HepG2 (cell line): ENCODE results near the gene UBE2M. TPM values are rescaled to one million over a fixed set of nuclear protein-coding genes. Genes with fewer than 3 reads are reported as not detected.

Source experiments
- ARHGAP35 ChIP-seq: sonication (generic); formaldehyde crosslinking; IDR thresholded peaks from 2 replicates; pipeline ENCODE4 v1.9.0; 2022; ENCODE audit warnings: mild to moderate bottlenecking, inconsistent platforms, moderate library complexity, missing genetic modification reagents, borderline replicate concordance
- HMGXB3 ChIP-seq: sonication (generic); formaldehyde crosslinking; IDR thresholded peaks from 2 replicates; pipeline ENCODE4 v1.4.0; 2020; ENCODE audit warnings: missing genetic modification reagents, borderline replicate concordance
- KLF15 ChIP-seq: sonication (generic); formaldehyde crosslinking; IDR thresholded peaks from 2 replicates; pipeline ENCODE4 v1.8.1; 2023; ENCODE audit warnings: borderline replicate concordance, mild to moderate bottlenecking, inconsistent platforms, missing genetic modification reagents, mixed read lengths
- SNAPC2 ChIP-seq: sonication (generic); formaldehyde crosslinking; IDR thresholded peaks from 2 replicates; pipeline ENCODE4 v1.8.1; 2022; ENCODE audit warnings: mild to moderate bottlenecking, missing genetic modification reagents
- STAG1 ChIP-seq: sonication (generic); formaldehyde crosslinking; IDR thresholded peaks from 2 replicates; pipeline ENCODE4 v1.4.0; 2020; ENCODE audit warnings: missing genetic modification reagents
- TBL1XR1 ChIP-seq: fragments of 150-350 bp; IDR thresholded peaks from 2 replicates; pipeline ENCODE4 v1.6.1; 2014; ENCODE audit warnings: borderline replicate concordance, low read length; ENCODE audit not compliant: partially characterized antibody
- ZNF331 ChIP-seq: sonication (generic); formaldehyde crosslinking; IDR thresholded peaks from 2 replicates; pipeline ENCODE4 v1.4.0; 2020; ENCODE audit warnings: missing genetic modification reagents
- ZNF501 ChIP-seq: sonication (generic); formaldehyde crosslinking; IDR thresholded peaks from 2 replicates; pipeline ENCODE4 v1.5.1; 2020; ENCODE audit warnings: mild to moderate bottlenecking, moderate library complexity, missing genetic modification reagents
- ZNF616 ChIP-seq: sonication (generic); formaldehyde crosslinking; IDR thresholded peaks from 2 replicates; pipeline ENCODE4 v1.5.0; 2020; ENCODE audit warnings: low read depth, mild to moderate bottlenecking, missing genetic modification reagents
- ZSCAN20 ChIP-seq: sonication (generic); formaldehyde crosslinking; IDR thresholded peaks from 2 replicates; pipeline ENCODE4 v1.4.0; 2020; ENCODE audit warnings: missing genetic modification reagents, mild to moderate bottlenecking, borderline replicate concordance
- polyA plus RNA-seq, 8 experiments: library from polyadenylated mRNA; depleted of rRNA in 3 of 8; stranded (reverse) in 7 of 8; unstranded in 1 of 8; fragments of >200 nt; fragmentation: Illumina TruSeq in 4 of 8; extraction: Trizol in 4 of 8; gene quantifications; 2 replicates each; pipeline versions ENCODE4 v1.2.1 to v1.2.3, GENCODE V29; 2011 to 2016; ENCODE audit warnings: low read depth in 4 of 8, missing spikeins in 1 of 8, mixed read lengths in 1 of 8; ENCODE audit not compliant: insufficient read depth in 1 of 8
- total RNA-seq, 5 experiments: library from RNA; depleted of rRNA; stranded (reverse); fragments of >200 nt; fragmentation: Illumina TruSeq; extraction: Trizol; gene quantifications; 2 replicates each; pipeline ENCODE4 v1.2.3, GENCODE V29; 2016; ENCODE audit warnings: low read depth in 1 of 5
- TF ChIP-seq, protein P1 (sequence below): sonication (generic); formaldehyde crosslinking; IDR thresholded peaks from 2 replicates; pipeline ENCODE4 v1.4.0; 2020; ENCODE audit warnings: mild to moderate bottlenecking, missing genetic modification reagents
- TF ChIP-seq, protein P2 (sequence below): sonication (generic); formaldehyde crosslinking; IDR thresholded peaks from 2 replicates; pipeline ENCODE4 v1.4.0; 2020; ENCODE audit warnings: missing genetic modification reagents

Gene UBE2M
- total and polyA plus RNA-seq, 2 of the 13 experiments (the other 11 are each of a cell fraction or from before 2014, with no cell fraction given): 36.2 to 50.3 TPM

GRCh38 chr19:58519355-58520256 lies 38.8 kb downstream of the UBE2M start, which contains the start of gene ZBTB45 (continued):
- TF ChIP-seq ARHGAP35 (CRISPR knock-in tag): peak; percentile 93; the same call in 1 of the 2 replicates
- peak; percentile 94 for TF ChIP-seq HMGXB3 (CRISPR knock-in tag)
- TF ChIP-seq KLF15 (CRISPR knock-in tag): peak; percentile 89; the same call in 1 of the 2 replicates
- TF ChIP-seq ZSCAN20 (CRISPR knock-in tag): 0 out of 2 replicates have a peak, but pooled peaks have one; percentile 41
- TF ChIP-seq, protein P1, sequence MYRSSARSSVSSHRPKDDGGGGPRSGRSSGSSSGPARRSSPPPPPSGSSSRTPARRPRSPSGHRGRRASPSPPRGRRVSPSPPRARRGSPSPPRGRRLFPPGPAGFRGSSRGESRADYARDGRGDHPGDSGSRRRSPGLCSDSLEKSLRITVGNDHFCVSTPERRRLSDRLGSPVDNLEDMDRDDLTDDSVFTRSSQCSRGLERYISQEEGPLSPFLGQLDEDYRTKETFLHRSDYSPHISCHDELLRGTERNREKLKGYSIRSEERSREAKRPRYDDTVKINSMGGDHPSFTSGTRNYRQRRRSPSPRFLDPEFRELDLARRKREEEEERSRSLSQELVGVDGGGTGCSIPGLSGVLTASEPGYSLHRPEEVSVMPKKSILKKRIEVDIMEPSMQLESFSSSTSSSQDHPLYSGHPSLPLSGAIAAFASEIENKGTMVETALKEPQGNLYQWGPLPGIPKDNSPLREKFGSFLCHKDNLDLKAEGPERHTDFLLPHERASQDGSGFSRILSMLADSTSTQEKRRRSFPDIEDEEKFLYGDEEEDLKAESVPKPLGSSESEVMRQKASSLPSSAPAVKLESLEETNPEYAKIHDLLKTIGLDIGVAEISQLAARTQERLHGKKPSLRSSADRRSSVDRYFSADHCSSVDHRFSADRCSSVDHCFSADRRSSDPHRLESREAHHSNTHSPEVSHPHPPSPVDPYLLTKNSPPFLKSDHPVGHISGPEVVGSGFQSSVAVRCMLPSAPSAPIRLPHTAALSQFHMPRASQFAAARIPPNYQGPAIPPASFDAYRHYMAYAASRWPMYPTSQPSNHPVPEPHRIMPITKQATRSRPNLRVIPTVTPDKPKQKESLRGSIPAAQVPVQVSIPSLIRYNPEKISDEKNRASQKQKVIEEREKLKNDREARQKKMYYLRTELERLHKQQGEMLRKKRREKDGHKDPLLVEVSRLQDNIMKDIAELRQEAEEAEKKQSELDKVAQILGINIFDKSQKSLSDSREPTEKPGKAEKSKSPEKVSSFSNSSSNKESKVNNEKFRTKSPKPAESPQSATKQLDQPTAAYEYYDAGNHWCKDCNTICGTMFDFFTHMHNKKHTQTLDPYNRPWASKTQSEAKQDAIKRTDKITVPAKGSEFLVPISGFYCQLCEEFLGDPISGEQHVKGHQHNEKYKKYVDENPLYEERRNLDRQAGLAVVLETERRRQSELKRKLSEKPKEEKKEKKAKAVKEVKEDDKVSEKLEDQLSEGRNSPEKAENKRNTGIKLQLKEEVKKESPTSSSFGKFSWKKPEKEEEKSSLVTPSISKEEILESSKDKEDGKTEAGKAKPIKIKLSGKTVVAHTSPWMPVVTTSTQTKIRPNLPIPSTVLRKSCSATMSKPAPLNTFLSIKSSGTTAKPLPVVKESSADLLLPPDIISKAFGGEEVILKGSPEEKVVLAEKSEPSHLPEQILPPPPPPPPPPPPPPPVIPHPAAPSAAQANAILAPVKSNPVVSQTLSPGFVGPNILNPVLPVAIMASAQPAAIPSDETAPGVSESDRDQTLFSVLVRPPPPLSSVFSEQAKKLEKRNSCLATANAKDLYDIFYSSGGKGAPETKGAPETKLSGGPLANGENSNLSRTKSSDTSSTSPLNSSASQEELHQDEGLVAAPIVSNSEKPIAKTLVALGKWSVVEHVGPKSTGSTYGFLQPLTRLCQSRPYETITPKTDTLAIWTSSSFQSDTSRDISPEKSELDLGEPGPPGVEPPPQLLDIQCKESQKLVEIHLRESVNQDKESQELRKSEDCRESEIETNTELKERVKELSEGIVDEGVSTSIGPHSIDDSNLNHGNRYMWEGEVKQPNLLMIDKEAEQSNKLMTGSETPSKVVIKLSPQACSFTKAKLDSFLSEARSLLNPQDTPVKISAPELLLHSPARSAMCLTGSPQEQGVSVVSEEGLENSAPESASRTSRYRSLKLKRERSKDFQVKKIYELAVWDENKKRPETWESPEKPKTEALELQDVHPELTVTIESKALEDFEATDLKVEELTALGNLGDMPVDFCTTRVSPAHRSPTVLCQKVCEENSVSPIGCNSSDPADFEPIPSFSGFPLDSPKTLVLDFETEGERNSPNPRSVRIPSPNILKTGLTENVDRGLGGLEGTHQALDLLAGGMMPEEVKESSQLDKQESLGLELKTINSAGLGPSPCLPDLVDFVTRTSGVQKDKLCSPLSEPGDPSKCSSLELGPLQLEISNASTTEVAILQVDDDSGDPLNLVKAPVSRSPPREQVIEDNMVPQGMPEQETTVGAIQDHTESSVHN (CRISPR knock-in tag): peak; percentile 65; the same call in 1 of the 2 replicates
- TF ChIP-seq ZNF616: peak; percentile 65
- peak; percentile 95 for TF ChIP-seq ZNF331 (CRISPR knock-in tag)
- TF ChIP-seq ZNF501 (CRISPR knock-in tag): peak; percentile 96
- TF ChIP-seq TBL1XR1: peak; percentile 80
- TF ChIP-seq, protein P2, sequence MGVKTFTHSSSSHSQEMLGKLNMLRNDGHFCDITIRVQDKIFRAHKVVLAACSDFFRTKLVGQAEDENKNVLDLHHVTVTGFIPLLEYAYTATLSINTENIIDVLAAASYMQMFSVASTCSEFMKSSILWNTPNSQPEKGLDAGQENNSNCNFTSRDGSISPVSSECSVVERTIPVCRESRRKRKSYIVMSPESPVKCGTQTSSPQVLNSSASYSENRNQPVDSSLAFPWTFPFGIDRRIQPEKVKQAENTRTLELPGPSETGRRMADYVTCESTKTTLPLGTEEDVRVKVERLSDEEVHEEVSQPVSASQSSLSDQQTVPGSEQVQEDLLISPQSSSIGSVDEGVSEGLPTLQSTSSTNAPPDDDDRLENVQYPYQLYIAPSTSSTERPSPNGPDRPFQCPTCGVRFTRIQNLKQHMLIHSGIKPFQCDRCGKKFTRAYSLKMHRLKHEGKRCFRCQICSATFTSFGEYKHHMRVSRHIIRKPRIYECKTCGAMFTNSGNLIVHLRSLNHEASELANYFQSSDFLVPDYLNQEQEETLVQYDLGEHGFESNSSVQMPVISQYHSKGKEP: peak; percentile 77
- TF ChIP-seq SNAPC2: 0 out of 2 replicates have a peak, but pooled peaks have one; percentile 11
- TF ChIP-seq STAG1 (CRISPR knock-in tag): peak; percentile 78
